HG03064 (cell line): ENCODE results near the gene PCDHB4.
"Not testable (repeated sequence)": the region's sequence is repeated elsewhere in the genome, so short reads cannot be mapped to it uniquely, and the experiment has no call there.

Experiments used
- ATAC-seq: cut with Tn5 transposase; IDR thresholded peaks from one replicate; pipeline ENCODE4 v1.9.1; 2021; ENCODE audit warnings: low read depth; ENCODE audit not compliant: unreplicated experiment

The PCDHB4 gene

GRCh38 chr5:141149812-141150211 lies 28.2 kb downstream of the PCDHB4 start, which contains the start of gene PCDHB6:
Gene PCDHB6 (plus strand): TSS chr5:141150057. CDS start chr5:141150258, 201 bp downstream.
- no peak for ATAC-seq

GRCh38 chr5:141150224-141150992 lies 28.8 kb downstream of the PCDHB4 start:
- no peak for ATAC-seq

- no peak for ATAC-seq
Observed at GRCh38 chr5:141150993-141151325, 29.3 kb downstream of the PCDHB4 start.

- not testable (repeated sequence) for ATAC-seq
Observed at GRCh38 chr5:141151632-141152031, 30.0 kb downstream of the PCDHB4 start.

GRCh38 chr5:141152096-141152495 lies 30.5 kb downstream of the PCDHB4 start:
- ATAC-seq, result not testable (repeated sequence)

GRCh38 chr5:141155540-141156374 lies 34.1 kb downstream of the PCDHB4 start:
- ATAC-seq, result no peak

- not testable (repeated sequence) for ATAC-seq
Observed at GRCh38 chr5:141157356-141157755, 35.7 kb downstream of the PCDHB4 start.

- not testable (repeated sequence) for ATAC-seq
Observed at GRCh38 chr5:141157901-141158300, 36.3 kb downstream of the PCDHB4 start.

- ATAC-seq, result no peak
Observed at GRCh38 chr5:141172381-141173204, 51.0 kb downstream of the PCDHB4 start, which contains the start of gene PCDHB7. Gene PCDHB7 (plus strand): TSS chr5:141172644. CDS start chr5:141172836, 192 bp downstream.

GRCh38 chr5:141174291-141175104 lies 52.9 kb downstream of the PCDHB4 start:
- not testable (repeated sequence) for ATAC-seq
